HepG2 (cell line): ENCODE data around the gene MAN1B1. TPM values are rescaled to one million over a fixed set of nuclear protein-coding genes. Genes with fewer than 3 reads are reported as not detected.

Experiments
- CBX5 ChIP-seq: sonication (generic); formaldehyde crosslinking; IDR thresholded peaks from 2 replicates; pipeline ENCODE4 v1.4.0; 2020; ENCODE audit warnings: missing genetic modification reagents, borderline replicate concordance
- HNRNPUL1 ChIP-seq: fragments of 200-400 bp; formaldehyde crosslinking; IDR thresholded peaks from 2 replicates; pipeline ENCODE4 v1.6.1; 2017; ENCODE audit warnings: low read depth, mild to moderate bottlenecking, low read length, moderate library complexity
- IKZF4 ChIP-seq: sonication (generic); formaldehyde crosslinking; IDR thresholded peaks from 2 replicates; pipeline ENCODE4 v1.5.1; 2020; ENCODE audit warnings: borderline replicate concordance, mild to moderate bottlenecking, low read depth, missing genetic modification reagents; ENCODE audit errors: not compliant biosample characterization
- IRX3 ChIP-seq: sonication (generic); formaldehyde crosslinking; IDR thresholded peaks from 2 replicates; pipeline ENCODE4 v1.8.1; 2023; ENCODE audit warnings: mild to moderate bottlenecking, low read depth, missing genetic modification reagents, borderline replicate concordance
- JUND ChIP-seq: sonication (generic); formaldehyde crosslinking; IDR thresholded peaks from 2 replicates; pipeline ENCODE4 v1.8.0; 2022; ENCODE audit warnings: mild to moderate bottlenecking, missing genetic modification reagents
- POLR2AphosphoS5 ChIP-seq: IDR thresholded peaks from 2 replicates; pipeline ENCODE4 v1.6.1; 2012; ENCODE audit warnings: low read depth, low read length
- RARG ChIP-seq: sonication (generic); formaldehyde crosslinking; IDR thresholded peaks from 2 replicates; pipeline ENCODE4 v1.4.0; 2020; ENCODE audit warnings: low read depth, mild to moderate bottlenecking, missing genetic modification reagents
- RERE ChIP-seq: IDR thresholded peaks from 2 replicates; pipeline ENCODE4 v1.6.1; 2016; ENCODE audit warnings: low read depth, missing genetic modification reagents, missing compliant biosample characterization
- TBX3 ChIP-seq: fragments of 450-650 bp; IDR thresholded peaks from 2 replicates; pipeline ENCODE4 v1.6.1; 2017; ENCODE audit warnings: antibody characterized with exemption, mild to moderate bottlenecking, inconsistent platforms, borderline replicate concordance
- ZFP36L1 ChIP-seq: sonication (generic); formaldehyde crosslinking; IDR thresholded peaks from 2 replicates; pipeline ENCODE4 v1.8.0; 2022; ENCODE audit warnings: mild to moderate bottlenecking, missing genetic modification reagents, moderate library complexity
- ZNF101 ChIP-seq: sonication (generic); formaldehyde crosslinking; IDR thresholded peaks from 2 replicates; pipeline ENCODE4 v1.4.0; 2020; ENCODE audit warnings: mild to moderate bottlenecking, low read depth, missing genetic modification reagents, borderline replicate concordance
- ZNF292 ChIP-seq: sonication (generic); formaldehyde crosslinking; IDR thresholded peaks from 2 replicates; pipeline ENCODE4 v1.8.1; 2022; ENCODE audit warnings: mild to moderate bottlenecking, low read depth, missing genetic modification reagents, borderline replicate concordance
- ZNF747 ChIP-seq: sonication (generic); formaldehyde crosslinking; IDR thresholded peaks from 2 replicates; pipeline ENCODE4 v1.8.1; 2023; ENCODE audit warnings: missing genetic modification reagents, mild to moderate bottlenecking, borderline replicate concordance
- ZNF790 ChIP-seq: sonication (generic); formaldehyde crosslinking; IDR thresholded peaks from 2 replicates; pipeline ENCODE4 v1.8.0; 2022; ENCODE audit warnings: missing genetic modification reagents, mild to moderate bottlenecking, borderline replicate concordance
- polyA plus RNA-seq, 8 experiments: library from polyadenylated mRNA; depleted of rRNA in 3 of 8; stranded (reverse) in 7 of 8; unstranded in 1 of 8; fragments of >200 nt; fragmentation: Illumina TruSeq in 4 of 8; extraction: Trizol in 4 of 8; gene quantifications; 2 replicates each; pipeline versions ENCODE4 v1.2.1 to v1.2.3, GENCODE V29; 2011 to 2016; ENCODE audit warnings: low read depth in 4 of 8, missing spikeins in 1 of 8, mixed read lengths in 1 of 8; ENCODE audit not compliant: insufficient read depth in 1 of 8
- total RNA-seq, 5 experiments: library from RNA; depleted of rRNA; stranded (reverse); fragments of >200 nt; fragmentation: Illumina TruSeq; extraction: Trizol; gene quantifications; 2 replicates each; pipeline ENCODE4 v1.2.3, GENCODE V29; 2016; ENCODE audit warnings: low read depth in 1 of 5
- TF ChIP-seq, protein P1 (sequence below): sonication (generic); formaldehyde crosslinking; IDR thresholded peaks from 2 replicates; pipeline ENCODE4 v1.4.0; 2020; ENCODE audit warnings: missing genetic modification reagents
- TF ChIP-seq, protein P2 (sequence below): sonication (generic); formaldehyde crosslinking; IDR thresholded peaks from 2 replicates; pipeline ENCODE4 v1.8.0; 2022; ENCODE audit warnings: missing genetic modification reagents, mild to moderate bottlenecking, moderate library complexity, borderline replicate concordance

MAN1B1 gene
- total and polyA plus RNA-seq, 2 of the 13 experiments (the other 11 are each of a cell fraction or from before 2014, with no cell fraction given), result 48.9 to 59.5 TPM

GRCh38 chr9:137086531-137087408, at the start of gene MAN1B1 (continued):
- TF ChIP-seq, protein P1, sequence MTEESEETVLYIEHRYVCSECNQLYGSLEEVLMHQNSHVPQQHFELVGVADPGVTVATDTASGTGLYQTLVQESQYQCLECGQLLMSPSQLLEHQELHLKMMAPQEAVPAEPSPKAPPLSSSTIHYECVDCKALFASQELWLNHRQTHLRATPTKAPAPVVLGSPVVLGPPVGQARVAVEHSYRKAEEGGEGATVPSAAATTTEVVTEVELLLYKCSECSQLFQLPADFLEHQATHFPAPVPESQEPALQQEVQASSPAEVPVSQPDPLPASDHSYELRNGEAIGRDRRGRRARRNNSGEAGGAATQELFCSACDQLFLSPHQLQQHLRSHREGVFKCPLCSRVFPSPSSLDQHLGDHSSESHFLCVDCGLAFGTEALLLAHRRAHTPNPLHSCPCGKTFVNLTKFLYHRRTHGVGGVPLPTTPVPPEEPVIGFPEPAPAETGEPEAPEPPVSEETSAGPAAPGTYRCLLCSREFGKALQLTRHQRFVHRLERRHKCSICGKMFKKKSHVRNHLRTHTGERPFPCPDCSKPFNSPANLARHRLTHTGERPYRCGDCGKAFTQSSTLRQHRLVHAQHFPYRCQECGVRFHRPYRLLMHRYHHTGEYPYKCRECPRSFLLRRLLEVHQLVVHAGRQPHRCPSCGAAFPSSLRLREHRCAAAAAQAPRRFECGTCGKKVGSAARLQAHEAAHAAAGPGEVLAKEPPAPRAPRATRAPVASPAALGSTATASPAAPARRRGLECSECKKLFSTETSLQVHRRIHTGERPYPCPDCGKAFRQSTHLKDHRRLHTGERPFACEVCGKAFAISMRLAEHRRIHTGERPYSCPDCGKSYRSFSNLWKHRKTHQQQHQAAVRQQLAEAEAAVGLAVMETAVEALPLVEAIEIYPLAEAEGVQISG (CRISPR knock-in tag), result peak; percentile 60; the same call in 1 of the 2 replicates
- TF ChIP-seq ZNF790 (CRISPR knock-in tag) (no peak), ZNF292 (CRISPR knock-in tag) (no peak), ZFP36L1 (CRISPR knock-in tag) (0 out of 2 replicates have a peak, but pooled peaks have one; percentile 71), HNRNPUL1 (0 out of 2 replicates have a peak, but pooled peaks have one; percentile 63), POLR2AphosphoS5 (peak; percentile 71), IRX3 (no peak), RARG (CRISPR knock-in tag) (no peak), JUND (CRISPR knock-in tag) (peak; percentile 6; the same call in 1 of the 2 replicates), ZNF747 (CRISPR knock-in tag) (peak; percentile 74; the same call in 1 of the 2 replicates), ZNF101 (CRISPR knock-in tag) (no peak), RERE (peak; percentile 10; the same call in 1 of the 2 replicates), CBX5 (CRISPR knock-in tag) (peak; percentile 43; the same call in 1 of the 2 replicates), TBX3 (no peak), IKZF4 (peak; percentile 54)
- TF ChIP-seq, protein P2, sequence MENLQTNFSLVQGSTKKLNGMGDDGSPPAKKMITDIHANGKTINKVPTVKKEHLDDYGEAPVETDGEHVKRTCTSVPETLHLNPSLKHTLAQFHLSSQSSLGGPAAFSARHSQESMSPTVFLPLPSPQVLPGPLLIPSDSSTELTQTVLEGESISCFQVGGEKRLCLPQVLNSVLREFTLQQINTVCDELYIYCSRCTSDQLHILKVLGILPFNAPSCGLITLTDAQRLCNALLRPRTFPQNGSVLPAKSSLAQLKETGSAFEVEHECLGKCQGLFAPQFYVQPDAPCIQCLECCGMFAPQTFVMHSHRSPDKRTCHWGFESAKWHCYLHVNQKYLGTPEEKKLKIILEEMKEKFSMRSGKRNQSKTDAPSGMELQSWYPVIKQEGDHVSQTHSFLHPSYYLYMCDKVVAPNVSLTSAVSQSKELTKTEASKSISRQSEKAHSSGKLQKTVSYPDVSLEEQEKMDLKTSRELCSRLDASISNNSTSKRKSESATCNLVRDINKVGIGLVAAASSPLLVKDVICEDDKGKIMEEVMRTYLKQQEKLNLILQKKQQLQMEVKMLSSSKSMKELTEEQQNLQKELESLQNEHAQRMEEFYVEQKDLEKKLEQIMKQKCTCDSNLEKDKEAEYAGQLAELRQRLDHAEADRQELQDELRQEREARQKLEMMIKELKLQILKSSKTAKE (CRISPR knock-in tag), result peak; percentile 36; the same call in 1 of the 2 replicates
